Endothelial cell (in vitro differentiated cells): ENCODE data around the gene CTSA. TPM values are rescaled to one million over a fixed set of nuclear protein-coding genes. Genes with fewer than 3 reads are reported as not detected.
A peak's percentile ranks its signal among the peaks of the same experiment; 100 is the strongest.
"Not testable (repeated sequence)": the region's sequence is repeated elsewhere in the genome, so short reads cannot be mapped to it uniquely, and the experiment has no call there.

ENCODE experiments used
- DNase-seq: peaks from one replicate; pipeline ENCODE4 v3.0.0; 2021; ENCODE audit warnings: low spot score
- H3K27ac Mint-ChIP-seq: one replicate; pipeline ENCODE4 v1.8.0; 2021; ENCODE audit warnings: mixed read lengths, inconsistent platforms; ENCODE audit not compliant: unreplicated experiment
- H3K27me3 Mint-ChIP-seq: one replicate; pipeline ENCODE4 v1.8.0; 2021; ENCODE audit warnings: mild to moderate bottlenecking, moderate library complexity, mixed read lengths, inconsistent platforms; ENCODE audit not compliant: unreplicated experiment
- H3K36me3 Mint-ChIP-seq: one replicate; pipeline ENCODE4 v1.8.0; 2021; ENCODE audit warnings: mild to moderate bottlenecking, low read depth, mixed read lengths, inconsistent platforms; ENCODE audit not compliant: unreplicated experiment
- H3K4me1 Mint-ChIP-seq: one replicate; pipeline ENCODE4 v1.8.0; 2021; ENCODE audit warnings: mild to moderate bottlenecking, mixed read lengths, inconsistent platforms; ENCODE audit not compliant: unreplicated experiment
- H3K4me3 Mint-ChIP-seq: one replicate; pipeline ENCODE4 v1.8.0; 2021; ENCODE audit warnings: mild to moderate bottlenecking, mixed read lengths, inconsistent platforms; ENCODE audit not compliant: unreplicated experiment
- H3K9me3 Mint-ChIP-seq: one replicate; pipeline ENCODE4 v1.8.0; 2021; ENCODE audit warnings: mixed read lengths, inconsistent platforms; ENCODE audit not compliant: unreplicated experiment
- CTCF ChIP-seq: fragments of 200-600 bp; sonication (generic); IDR thresholded peaks from one replicate; pipeline ENCODE4 v1.5.0; 2021; ENCODE audit warnings: antibody characterized with exemption; ENCODE audit not compliant: unreplicated experiment
- total RNA-seq: library from RNA; stranded (reverse); fragmentation: NEBNext Ultra II Directional; extraction: Animal tissue kit (Norgen Biotek cat#: 25700); gene quantifications from one replicate; pipeline ENCODE4 v1.2.1, GENCODE V29; 2021; ENCODE audit not compliant: unreplicated experiment

The CTSA gene
- total RNA-seq, 1 donor from 2014 or later, result 62.7 TPM

GRCh38 chr20:45924391-45925261 is 33.5 kb downstream of the CTSA start:
- no peaks in the 10 kb centered on the region for H3K9me3 Mint-ChIP-seq
- peaks cover 18% of the 10 kb centered on the region for H3K4me1 Mint-ChIP-seq
- no peaks in the 10 kb centered on the region for H3K36me3 Mint-ChIP-seq
- H3K27ac Mint-ChIP-seq, result peak overlapping the region; percentile 50
- TF ChIP-seq CTCF, result no peak
- peaks cover 3% of the 10 kb centered on the region for H3K27me3 Mint-ChIP-seq
- no peak for DNase-seq
- peak overlapping the region; percentile 32 for H3K4me3 Mint-ChIP-seq

- no peak for TF ChIP-seq CTCF
- DNase-seq, result no peak
- H3K27ac Mint-ChIP-seq, result no peak overlapping the region
- no peaks in the 10 kb centered on the region for H3K9me3 Mint-ChIP-seq
- no peak overlapping the region for H3K4me3 Mint-ChIP-seq
- H3K4me1 Mint-ChIP-seq, result peaks cover 12% of the 10 kb centered on the region
- H3K27me3 Mint-ChIP-seq, result peaks cover 3% of the 10 kb centered on the region
- H3K36me3 Mint-ChIP-seq, result no peaks in the 10 kb centered on the region
Measured at GRCh38 chr20:45925821-45926506, 34.8 kb downstream of the CTSA start.

GRCh38 chr20:45926731-45927070 is 35.6 kb downstream of the CTSA start:
- Mint-ChIP-seq H3K36me3 (no peaks in the 10 kb centered on the region), H3K4me3 (no peak overlapping the region), H3K27me3 (peaks cover 3% of the 10 kb centered on the region), H3K27ac (no peak overlapping the region), H3K9me3 (no peaks in the 10 kb centered on the region), H3K4me1 (peaks cover 8% of the 10 kb centered on the region)
- DNase-seq, result no peak
- TF ChIP-seq CTCF, result no peak

GRCh38 chr20:45927071-45927878 is 36.1 kb downstream of the CTSA start:
- no peak for TF ChIP-seq CTCF
- Mint-ChIP-seq H3K27ac (no peak overlapping the region), H3K36me3 (no peaks in the 10 kb centered on the region), H3K4me3 (no peak overlapping the region), H3K9me3 (no peaks in the 10 kb centered on the region), H3K4me1 (peaks cover 7% of the 10 kb centered on the region), H3K27me3 (peaks cover 3% of the 10 kb centered on the region)
- DNase-seq, result no peak

- H3K27me3 Mint-ChIP-seq, result peaks cover 12% of the 10 kb centered on the region
- H3K27ac Mint-ChIP-seq, H3K4me3 Mint-ChIP-seq, H3K36me3 Mint-ChIP-seq, DNase-seq, H3K9me3 Mint-ChIP-seq, H3K4me1 Mint-ChIP-seq: not testable (repeated sequence)
Measured at GRCh38 chr20:45931680-45932079, 40.5 kb downstream of the CTSA start.
